Left renal cortex interstitium (tissue), 4 donors: Measurements from ENCODE around the gene FOXO3. TPM values are rescaled to one million over a fixed set of nuclear protein-coding genes. Genes with fewer than 3 reads are reported as not detected.
"Not testable (repeated sequence)": the region's sequence is repeated elsewhere in the genome, so short reads cannot be mapped to it uniquely, and the experiment has no call there.

Experiments used
- DNase-seq, 4 donors: peaks; one replicate each; pipeline ENCODE4 v3.0.0-alpha.2; 2013; ENCODE audit warnings: low read depth in 4 of 4, low spot score in 2 of 4, missing footprints in 1 of 4
- polyA plus RNA-seq, 4 donors: library from polyadenylated mRNA; unstranded; fragments of 120-200 nt; gene quantifications; one replicate each; pipeline ENCODE4 v1.2.1, GENCODE V29; 2013; ENCODE audit not compliant: insufficient read length in 4 of 4

The FOXO3 gene
- polyA plus RNA-seq, 4 donors = 47.2 to 50.0 (median 49.9) TPM

DNA sequence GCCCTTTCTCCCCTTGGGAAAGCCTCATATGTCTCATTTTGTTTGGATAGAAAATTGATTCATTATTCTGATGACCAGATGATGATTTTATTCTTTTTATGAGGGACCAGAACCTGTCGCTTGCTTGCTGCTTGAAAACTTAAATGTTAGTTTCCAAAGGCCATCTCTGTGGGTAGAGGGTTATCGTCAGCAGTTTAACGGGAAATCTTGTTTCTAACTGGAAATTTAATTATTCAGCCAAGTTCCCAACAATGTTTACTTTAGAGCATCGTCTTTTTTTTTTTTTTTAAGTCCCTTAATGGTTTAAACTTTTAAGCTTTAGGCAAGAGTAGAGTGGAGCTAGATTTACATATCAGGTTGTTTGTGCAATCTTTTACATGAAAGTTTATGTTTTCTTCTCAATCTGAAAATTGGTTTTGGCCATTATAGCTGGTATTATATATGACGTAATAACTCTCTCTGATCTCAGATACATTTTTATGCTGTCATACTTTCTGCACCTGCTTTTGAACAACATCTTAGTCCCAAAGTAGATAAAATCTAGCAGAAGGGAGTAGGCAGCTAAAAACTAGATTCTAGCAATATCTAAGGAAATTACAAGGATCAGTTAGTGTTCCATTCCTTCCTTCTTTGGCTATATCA, 93.9 kb downstream of the FOXO3 start:
- no peak for DNase-seq

DNA sequence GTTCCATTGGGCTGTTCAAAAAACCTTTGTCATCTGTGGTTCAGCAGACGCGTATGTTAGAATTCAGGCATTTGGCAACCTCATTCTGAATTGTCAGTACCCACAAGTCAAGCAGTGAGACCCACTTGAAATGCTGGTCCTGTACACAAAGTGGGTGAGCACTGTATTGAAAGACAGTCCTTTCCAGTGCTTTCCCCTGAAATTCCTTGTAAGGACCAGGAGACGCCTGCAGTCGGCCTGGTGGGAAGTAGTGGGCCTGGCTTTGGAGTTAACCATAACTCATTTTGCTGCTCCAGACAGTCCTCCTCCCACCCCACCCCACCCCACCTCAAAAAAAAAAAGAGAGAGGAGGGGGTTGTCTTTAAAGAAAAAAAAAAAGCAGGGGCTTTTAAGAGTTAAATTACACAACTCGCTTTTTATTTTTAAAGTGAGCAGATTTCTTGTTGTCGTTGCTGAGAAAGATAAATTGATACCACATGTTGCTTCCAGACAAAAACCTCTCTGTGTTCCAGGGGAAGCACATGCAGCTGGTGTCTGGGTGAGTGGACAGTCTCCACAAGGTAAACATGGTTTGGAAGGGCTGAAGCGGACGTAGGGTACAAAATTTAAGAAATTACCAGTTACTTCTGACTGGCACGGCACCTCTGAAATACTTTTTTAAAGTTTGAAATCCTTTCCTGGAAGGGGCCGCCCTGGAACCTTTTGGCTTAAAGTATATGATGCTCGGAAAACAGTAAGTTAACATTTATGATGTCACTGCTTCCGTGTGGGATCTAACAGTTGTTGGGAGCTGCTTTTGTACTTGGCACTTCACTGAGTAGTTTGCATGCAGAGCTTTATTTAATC, 95.3 kb downstream of the FOXO3 start:
- DNase-seq = no peak

DNA sequence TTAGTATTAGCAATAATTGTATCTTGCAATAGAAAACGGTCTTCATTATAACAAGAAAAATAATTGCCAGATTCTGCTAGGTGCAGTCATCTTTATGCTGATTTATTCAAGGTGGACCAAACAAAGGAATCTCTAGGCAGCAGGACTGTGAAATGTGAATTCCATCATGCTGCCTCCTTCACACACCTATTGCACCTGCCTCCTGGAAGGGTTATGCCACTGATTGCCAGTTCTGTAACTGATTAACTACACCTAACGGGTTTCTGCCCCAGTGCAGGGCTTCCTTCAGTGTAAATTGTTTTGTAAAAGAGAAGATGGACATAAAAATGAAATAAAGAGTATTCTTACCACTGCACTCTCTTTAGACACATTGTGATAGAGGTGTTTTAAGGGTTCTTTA, 96.1 kb downstream of the FOXO3 start:
- no peak for DNase-seq

DNA sequence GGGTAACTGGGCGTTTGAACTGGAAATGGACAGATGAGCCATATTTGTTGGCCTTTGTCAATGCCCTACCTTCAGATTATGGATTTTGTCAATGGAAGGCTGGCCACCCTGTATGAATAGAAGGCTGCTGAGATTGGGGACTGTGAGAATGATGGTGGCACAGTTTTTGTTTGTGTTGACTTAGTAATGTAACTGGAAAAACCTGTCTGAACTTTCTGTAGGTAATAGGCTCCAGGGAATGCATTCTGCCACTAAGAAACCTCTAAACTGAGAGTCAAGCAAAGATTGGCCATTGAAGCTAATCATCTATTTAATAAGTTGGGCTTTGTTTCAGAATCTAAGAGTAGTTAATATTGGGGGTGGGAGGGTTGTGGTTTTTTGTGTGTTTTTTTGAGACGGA, 97.5 kb downstream of the FOXO3 start:
- no peak for DNase-seq

DNA sequence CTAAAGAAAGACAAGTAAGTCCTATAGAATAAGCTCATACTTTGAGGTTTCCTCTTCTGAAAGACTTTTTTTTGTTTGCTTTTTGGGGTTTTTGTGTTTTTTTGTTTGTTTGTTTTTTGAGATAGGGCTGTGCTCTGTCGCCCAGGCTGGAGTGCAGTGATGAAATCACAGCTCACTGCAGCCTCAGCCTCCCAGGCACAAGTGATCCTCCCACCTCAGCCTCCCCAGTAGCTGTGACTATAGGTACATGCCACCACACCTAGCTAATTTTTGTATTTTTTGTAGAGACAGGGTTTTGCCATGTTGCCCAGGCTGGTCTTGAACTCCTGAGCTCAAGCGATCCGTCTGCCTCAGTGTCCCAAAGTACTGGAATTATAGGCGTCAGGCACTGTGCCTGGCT, 98.1 kb downstream of the FOXO3 start:
- DNase-seq = not testable (repeated sequence)

DNA sequence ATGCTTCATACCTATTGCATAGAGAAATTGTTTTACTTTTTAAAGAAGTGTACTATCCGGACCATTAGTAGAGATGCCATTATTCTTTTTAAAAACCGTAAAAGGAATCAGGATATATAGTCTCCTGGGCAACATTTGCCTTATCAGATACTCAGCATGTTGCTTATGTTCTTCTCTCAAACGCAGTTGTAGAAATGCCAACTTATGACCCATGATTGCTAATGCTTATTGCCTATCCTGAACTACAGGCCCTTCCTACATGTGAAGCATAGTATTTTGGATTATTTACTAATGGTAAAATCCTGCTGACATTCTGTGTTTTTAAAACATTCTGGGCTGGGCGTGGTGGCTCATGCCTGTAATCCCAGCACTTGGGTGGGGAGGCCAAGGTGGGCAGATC, 99.5 kb downstream of the FOXO3 start:
- DNase-seq = no peak

DNA sequence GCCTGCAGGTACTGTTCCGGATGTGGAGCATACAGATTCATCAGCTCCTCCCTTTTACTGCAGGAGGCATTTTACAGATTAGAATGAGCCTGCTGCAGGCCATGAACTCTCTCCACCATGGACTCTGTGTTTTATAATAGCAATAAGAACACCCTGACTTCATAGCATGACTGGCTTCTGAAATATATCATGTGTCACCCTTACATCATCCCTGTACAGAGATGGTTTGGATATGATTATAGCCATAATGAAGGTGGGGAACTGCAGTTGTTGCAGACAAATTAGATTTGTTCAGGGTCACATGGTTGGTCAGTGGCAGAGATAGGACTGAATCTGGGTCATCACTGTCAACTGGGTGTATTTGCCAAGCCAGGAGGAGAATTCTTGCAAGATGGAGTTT, 100.7 kb downstream of the FOXO3 start:
- DNase-seq = no peak

DNA sequence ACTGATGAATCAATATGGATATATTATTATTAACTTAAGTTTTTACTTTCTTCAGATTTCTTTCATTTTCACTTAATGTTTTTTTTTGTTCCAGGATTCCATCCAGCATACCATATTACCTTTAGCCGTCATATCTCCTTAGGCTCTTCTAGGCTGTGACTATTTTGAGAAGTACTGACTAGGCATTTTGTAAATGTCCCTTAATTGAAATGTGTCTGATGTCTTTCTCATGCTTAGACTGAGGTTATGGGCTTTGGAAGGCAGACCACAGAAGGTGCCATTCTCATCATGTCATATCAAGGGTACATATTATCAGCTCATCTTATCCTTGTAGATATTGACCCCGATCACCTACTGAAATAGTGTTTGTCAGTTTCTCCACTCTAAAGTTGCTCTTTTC, 101.3 kb downstream of the FOXO3 start:
- no peak for DNase-seq

DNA sequence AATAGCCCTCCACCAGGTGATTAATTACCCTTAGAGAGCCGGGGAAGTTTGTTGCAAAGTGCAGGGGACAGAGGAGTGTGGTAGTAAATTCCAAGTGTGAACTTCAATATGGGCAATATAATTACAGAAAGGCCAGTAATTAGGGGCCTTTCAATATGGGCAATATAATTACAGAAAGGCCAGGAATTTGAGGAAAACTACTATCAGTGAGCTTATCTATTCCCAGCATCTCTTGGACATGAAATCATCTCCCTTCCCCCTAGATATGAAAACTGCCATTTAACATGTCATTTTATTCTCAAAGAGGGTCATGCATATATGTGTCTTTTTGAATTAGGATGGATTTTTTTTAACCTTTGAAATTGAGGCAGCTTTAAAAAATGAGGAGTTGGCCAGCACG, 102.0 kb downstream of the FOXO3 start:
- DNase-seq = no peak

DNA sequence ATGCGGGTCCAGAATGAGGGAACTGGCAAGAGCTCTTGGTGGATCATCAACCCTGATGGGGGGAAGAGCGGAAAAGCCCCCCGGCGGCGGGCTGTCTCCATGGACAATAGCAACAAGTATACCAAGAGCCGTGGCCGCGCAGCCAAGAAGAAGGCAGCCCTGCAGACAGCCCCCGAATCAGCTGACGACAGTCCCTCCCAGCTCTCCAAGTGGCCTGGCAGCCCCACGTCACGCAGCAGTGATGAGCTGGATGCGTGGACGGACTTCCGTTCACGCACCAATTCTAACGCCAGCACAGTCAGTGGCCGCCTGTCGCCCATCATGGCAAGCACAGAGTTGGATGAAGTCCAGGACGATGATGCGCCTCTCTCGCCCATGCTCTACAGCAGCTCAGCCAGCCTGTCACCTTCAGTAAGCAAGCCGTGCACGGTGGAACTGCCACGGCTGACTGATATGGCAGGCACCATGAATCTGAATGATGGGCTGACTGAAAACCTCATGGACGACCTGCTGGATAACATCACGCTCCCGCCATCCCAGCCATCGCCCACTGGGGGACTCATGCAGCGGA, 102.9 kb downstream of the FOXO3 start:
- not testable (repeated sequence) for DNase-seq

DNA sequence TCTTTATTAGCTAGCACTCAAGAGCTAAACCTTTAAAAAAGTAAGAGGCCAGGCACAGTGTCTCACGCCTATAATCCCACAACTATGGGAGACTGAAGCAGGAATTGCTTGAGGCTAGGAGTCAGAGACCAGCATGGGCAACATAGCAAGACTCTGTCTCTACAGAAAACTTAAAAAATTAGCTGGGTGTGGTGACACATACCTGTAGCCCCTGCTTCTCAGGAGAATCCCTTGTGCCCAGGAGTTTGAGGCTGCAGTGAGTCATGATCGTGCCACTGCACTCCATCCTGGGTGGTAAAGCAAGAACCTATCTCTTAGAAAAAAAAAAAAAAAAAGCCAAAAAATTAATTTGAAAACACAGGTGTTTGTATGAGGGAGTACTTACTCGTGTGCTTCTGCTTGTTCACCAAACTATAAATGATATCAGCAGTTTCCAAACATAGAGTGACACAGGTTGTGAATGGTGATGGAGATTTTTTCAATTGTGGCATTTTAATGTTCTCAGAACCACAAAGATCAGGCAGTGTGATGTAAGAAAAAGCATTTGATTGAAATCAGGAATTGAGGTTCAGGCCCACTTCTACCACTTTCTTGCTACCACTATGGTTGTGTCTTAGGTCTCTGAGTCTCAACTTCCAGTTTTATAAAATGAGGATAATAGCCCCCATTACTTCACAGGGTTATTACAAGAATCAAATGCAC, 104.9 kb downstream of the FOXO3 start:
- no peak for DNase-seq

DNA sequence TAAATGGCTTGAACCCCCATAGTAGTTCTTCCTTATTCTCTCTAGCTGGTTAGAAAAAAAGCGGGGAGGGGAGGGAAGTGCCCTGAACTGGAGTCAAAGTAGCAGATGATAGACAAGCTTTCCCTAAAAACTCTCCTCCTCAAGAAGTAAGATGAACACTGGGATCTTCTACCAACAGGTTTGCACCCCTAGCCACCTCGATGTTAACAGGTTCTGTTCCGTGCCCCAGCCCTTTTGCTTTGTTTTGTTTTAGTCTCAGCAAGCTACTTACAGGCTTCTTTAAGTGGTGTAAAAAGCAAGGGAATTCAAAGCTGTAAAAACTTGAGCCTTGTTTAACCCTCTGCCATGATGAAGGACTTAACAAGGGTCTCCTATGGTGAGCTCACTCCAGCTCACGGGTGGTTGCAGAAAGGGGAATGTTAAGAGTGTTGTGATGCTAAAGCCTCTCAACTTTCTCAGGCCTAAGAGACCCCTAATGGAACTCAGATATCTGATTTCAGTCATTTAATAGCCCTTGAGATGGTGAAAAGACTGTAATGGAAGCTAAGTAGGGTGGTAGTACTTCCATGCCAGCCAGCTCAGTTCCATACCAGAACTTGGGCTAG, 106.0 kb downstream of the FOXO3 start:
- DNase-seq = no peak

DNA sequence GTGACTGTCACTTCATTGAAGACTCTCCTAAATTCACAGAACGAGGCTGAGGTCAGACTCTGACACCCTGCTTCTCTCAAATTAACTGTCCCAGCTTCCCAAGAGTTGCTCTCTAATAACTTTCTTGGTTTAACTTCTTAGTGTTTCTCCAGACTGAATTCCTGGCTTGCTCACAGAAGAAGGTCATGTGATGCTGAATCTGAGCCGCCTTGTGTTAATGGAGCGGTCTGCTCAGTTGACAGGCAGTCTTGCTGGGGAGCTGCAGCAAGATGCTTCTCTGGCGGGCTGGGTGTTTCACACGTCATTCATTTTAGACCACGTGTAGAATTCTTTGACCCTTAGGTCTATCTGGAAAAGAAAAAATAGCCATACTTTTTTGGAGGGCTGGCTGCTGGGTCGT, 107.3 kb downstream of the FOXO3 start:
- DNase-seq = no peak

DNA sequence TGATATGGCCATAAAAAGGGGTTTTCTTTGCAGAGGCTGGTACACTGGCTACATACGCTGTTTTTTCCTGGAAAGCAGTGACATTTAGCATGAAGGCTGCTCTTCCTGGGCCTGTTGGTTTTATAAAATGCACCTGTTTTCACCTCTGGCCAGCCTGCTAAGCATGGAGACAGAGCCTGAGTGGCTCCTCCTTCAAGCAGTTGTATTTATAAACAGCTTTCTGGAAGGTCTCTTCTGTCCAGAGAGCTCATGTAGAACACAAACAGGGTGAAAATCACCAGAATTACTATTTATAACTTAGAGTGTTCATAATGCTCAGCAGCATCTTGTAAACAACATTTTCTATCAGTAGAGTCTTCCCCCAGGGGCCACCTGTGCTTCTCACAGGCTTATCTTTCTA, 109.0 kb downstream of the FOXO3 start:
- DNase-seq = no peak

DNA sequence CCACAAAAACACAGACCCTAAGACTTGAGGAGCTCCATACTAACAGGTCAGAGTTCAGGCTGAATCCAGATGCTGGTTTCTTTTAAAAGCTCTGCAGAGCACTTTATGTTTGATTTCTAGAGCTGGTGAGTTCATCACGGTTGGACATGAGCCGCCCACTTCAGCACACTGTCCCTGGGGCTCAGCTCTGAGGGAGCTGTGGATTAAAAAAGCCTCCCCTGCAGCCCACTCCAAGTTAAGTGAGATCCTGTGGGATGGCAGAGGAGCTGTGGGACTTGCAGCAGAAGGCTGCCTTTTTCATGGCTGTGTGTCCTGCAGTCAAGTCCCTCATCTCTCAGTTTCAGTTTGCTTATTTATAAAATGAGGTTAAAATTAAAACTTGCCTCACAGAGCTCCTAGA, 110.5 kb downstream of the FOXO3 start:
- DNase-seq = no peak

DNA sequence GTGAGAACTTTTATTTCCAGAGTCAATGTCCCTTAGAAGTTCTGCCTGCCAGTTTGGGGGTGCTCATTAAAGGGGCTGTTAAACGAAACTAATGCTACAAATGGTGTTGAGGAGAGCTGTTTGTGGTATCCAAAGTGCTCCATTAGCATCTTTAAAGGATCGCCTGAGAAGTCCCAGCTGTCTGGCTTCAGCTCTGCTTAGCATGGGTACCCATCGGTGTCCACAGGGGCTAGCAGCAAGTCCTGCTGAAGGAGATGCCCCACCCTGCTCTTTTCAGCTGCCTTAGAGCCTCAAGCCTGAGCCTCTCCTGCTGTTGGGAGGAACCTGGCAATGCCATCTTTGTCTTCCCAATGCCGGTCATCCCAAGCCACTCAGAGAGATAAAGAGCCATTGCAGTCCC, 111.1 kb downstream of the FOXO3 start:
- DNase-seq = no peak

DNA sequence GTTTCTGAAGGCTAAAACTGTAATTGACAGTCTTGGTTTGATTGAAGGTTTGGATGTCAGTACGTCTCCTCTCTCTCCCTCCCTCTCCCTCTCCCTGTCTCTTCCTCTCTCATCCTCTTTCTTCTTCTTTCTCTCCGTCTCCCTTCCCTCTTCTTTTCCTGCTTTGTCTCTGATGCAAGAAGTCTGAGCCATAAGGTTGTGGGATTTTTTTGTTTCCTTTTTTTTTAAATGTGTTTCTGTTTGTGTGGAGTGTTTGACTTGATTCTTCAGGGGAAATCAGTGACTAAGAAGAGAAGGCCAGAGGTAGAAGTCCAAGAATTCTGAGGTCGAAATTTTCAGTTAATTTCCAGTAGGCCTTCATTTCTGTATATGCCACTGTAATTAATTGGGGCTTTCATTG, 111.9 kb downstream of the FOXO3 start:
- no peak for DNase-seq

DNA sequence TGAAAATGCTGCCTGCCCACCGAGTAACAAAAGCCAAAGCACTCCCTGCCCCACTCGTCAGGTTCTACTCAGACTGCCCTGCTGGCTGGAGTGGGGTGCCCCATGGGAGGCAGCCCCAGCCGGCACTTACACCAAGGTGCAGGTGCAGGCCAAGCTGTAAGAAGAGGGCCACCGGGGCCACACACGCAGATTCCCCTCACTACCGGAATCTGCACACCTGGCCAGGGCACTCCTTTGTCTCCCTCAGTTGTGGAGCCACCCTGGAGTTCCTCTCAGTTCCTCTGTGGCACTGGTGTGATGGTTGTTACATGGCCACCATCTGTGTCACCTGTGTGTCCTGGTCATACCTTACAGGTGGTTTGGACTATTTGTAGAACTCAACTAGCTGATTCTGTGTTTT, 112.4 kb downstream of the FOXO3 start:
- DNase-seq = no peak

DNA sequence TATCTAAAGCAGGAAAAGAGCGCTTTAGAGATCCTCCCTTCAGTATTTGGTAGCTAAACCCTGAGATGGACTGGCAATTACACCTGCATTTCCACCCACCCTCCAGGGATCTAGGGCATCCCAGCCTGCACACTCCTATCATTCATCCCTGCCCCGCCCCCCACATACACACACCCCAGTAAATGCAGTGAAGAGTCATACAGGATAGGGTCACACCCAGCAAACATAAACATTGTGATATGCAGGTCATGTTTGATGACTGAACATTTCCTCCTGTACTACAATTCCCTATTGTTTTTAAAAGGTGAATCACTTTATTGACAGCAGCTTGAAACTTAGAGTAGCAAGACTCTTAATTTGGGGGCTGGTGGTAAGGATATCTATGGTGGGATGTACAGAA, 112.9 kb downstream of the FOXO3 start:
- DNase-seq = no peak

DNA sequence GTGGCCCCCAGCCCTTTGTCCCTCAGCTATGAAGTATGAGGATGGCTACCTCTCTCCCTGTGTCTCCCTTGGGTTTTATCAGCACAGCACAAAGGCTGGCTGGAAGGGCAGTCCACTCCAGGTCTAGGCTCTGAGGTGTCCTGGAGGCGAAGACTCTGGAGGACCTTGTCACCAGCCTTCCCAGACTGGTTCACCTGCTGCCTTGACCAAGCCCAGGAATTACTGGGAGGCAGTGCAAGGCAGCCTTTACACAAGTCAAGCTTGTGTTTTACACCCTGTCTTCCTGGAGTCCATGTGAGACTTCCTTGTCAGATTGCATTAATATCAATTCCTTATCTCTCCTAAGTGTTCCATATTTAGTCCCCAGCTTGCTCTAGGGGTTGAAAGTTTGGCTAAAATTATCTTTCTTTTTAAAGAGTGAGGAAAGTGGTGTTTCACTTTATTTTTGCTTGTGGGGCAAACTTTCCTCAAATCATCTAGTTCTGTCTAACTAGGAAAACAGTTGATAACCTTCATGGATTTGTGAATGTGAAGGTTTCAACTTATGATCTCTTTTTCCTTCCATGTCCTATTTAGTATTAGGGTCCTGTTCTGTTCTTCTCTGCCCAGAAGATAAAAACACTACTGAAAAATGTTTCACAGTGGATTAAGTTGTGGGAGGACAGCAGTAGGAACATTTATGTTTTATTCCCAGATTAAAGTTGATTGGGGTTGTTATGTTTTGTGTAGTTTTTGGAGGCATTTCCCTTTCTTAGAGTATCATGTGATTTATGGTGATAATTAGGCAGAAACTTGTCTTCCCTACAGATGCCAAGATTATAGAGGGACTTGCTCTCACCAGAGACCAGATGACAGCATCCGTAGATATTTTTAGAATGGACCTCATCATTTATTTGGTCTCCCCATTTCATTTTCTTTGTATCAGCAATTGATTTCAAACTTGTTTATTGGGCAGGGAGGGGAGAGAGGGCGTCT, 114.8 kb downstream of the FOXO3 start:
- no peak for DNase-seq
